Activated B cell treated with CpG ODN at 0.5 μM for 24 hours (primary cell): ENCODE results near the gene PTPRK. TPM values are rescaled to one million over a fixed set of nuclear protein-coding genes. Genes with fewer than 3 reads are reported as not detected.

Experiments
- ATAC-seq: fragments of 200-7000 bp; cut with Tn5 transposase; one replicate; pipeline ENCODE4 v1.10.0; 2021; ENCODE audit warnings: low read depth, mild to moderate bottlenecking, moderate library complexity
- CTCF ChIA-PET: fragments of 350-600 bp; sonication (Branson Sonifier 250); formaldehyde crosslinking; loops from one replicate; lab custom pipeline; 2021; ENCODE audit warnings: antibody characterized with exemption; lab: Charles Lee
- POLR2A ChIA-PET: fragments of 350-600 bp; sonication (Branson Sonifier 250); formaldehyde crosslinking; loops from one replicate; lab custom pipeline; 2021; ENCODE audit warnings: antibody characterized with exemption; lab: Charles Lee
- DNase-seq: peaks from one replicate; pipeline ENCODE4 v3.0.0; 2022
- H3K27ac Mint-ChIP-seq: one replicate; pipeline ENCODE4 v1.8.0; 2020; ENCODE audit warnings: mixed read lengths
- H3K27me3 Mint-ChIP-seq: one replicate; pipeline ENCODE4 v1.8.0; 2021; ENCODE audit warnings: mixed read lengths
- H3K36me3 Mint-ChIP-seq: one replicate; pipeline ENCODE4 v1.8.0; 2021; ENCODE audit warnings: low read depth, mixed read lengths
- H3K4me1 Mint-ChIP-seq: one replicate; pipeline ENCODE4 v1.8.0; 2021; ENCODE audit warnings: mixed read lengths
- H3K4me3 Mint-ChIP-seq: one replicate; pipeline ENCODE4 v1.8.0; 2020; ENCODE audit warnings: mild to moderate bottlenecking, mixed read lengths
- H3K9me3 Mint-ChIP-seq: one replicate; pipeline ENCODE4 v1.8.0; 2020; ENCODE audit warnings: mixed read lengths
- CTCF ChIP-seq: fragments of 200-600 bp; IDR thresholded peaks from one replicate; pipeline ENCODE4 v1.8.0; 2022; ENCODE audit warnings: antibody characterized with exemption, mild to moderate bottlenecking
- intact Hi-C: fragments of 100-400 bp; cut with micrococcal nuclease; formaldehyde crosslinking; loops from one replicate; pipeline ENCODE4 v1.15.1; 2024
- total RNA-seq: library from RNA; stranded (reverse); gene quantifications from 2 replicates; pipeline ENCODE4 v1.2.3, GENCODE V29; 2022

The PTPRK gene
- total RNA-seq, 1 donor from 2014 or later: 14.2 TPM

DNA sequence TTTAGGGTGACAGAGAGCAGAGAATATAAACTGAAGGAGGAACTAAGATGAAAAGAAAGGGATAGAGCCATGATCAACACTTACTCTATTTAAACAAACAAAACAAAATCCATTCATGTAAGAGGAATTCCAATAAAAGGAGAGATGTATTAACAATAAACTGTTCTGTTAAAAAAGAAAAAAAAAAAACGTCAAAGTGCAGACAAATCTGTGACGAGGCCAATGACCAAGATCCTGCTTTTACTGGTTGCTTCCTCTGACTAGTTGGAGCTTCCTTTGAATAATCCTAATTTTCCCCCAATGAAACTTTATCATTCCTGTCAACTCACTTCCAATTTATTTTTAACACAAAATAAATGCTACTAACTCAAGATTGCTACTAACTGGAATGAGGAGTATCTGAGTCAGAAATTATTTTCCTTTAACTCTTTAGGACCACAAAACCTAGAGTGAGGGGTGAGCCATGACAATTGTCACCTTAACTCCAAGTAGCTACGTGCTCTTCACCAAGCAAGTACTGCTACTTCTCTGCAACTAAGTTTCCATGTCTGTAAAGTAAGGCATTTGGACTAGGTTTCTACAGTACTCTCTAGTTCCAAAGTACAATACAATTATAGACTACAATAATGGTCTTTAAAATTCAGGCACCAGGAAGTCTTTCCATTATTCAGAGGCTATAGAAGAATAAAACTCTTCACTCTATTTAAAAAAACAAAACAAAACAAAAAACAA, 152.0 kb downstream of the PTPRK start:
- Mint-ChIP-seq H3K4me1 (no peaks in the 10 kb centered on the region), H3K27ac (no peak overlapping the region), H3K27me3 (no peaks in the 10 kb centered on the region), H3K9me3 (no peaks in the 10 kb centered on the region), H3K36me3 (no peaks in the 10 kb centered on the region), H3K4me3 (no peak overlapping the region)
- ATAC-seq: no peak
- no peak for TF ChIP-seq CTCF
- POLR2A ChIA-PET: no interaction called here
- intact Hi-C loops: no loop called here
- no peak for DNase-seq
- CTCF ChIA-PET: no interaction called here

GRCh38 chr6:128367437-128367836, 153.0 kb downstream of the PTPRK start:
- no peaks in the 10 kb centered on the region for H3K36me3 Mint-ChIP-seq
- H3K9me3 Mint-ChIP-seq: no peaks in the 10 kb centered on the region
- no peak overlapping the region for H3K27ac Mint-ChIP-seq
- no peaks in the 10 kb centered on the region for H3K27me3 Mint-ChIP-seq
- POLR2A ChIA-PET: no interaction called here
- CTCF ChIA-PET: no interaction called here
- no peak overlapping the region for H3K4me3 Mint-ChIP-seq
- TF ChIP-seq CTCF: no peak
- DNase-seq (no peak), ATAC-seq (no peak)
- H3K4me1 Mint-ChIP-seq: no peaks in the 10 kb centered on the region
- intact Hi-C loops: no loop called here

GRCh38 chr6:128365520-128366160, 154.8 kb downstream of the PTPRK start:
- no peak for DNase-seq
- no peak for ATAC-seq
- H3K27ac Mint-ChIP-seq: no peak overlapping the region
- no peaks in the 10 kb centered on the region for H3K9me3 Mint-ChIP-seq
- TF ChIP-seq CTCF: no peak
- intact Hi-C loops: no loop called here
- ChIA-PET POLR2A (no interaction called here), CTCF (no interaction called here)
- H3K27me3 Mint-ChIP-seq: no peaks in the 10 kb centered on the region
- H3K36me3 Mint-ChIP-seq: no peaks in the 10 kb centered on the region
- H3K4me3 Mint-ChIP-seq: no peak overlapping the region
- no peaks in the 10 kb centered on the region for H3K4me1 Mint-ChIP-seq

GRCh38 chr6:128364766-128365519, 155.5 kb downstream of the PTPRK start:
- no peak for ATAC-seq
- CTCF ChIA-PET: no interaction called here

More at GRCh38 chr6:128364766-128365519, 155.5 kb downstream of the PTPRK start:
- H3K4me3 Mint-ChIP-seq: no peak overlapping the region
- H3K9me3 Mint-ChIP-seq: no peaks in the 10 kb centered on the region
- intact Hi-C loops: no loop called here
- no peak overlapping the region for H3K27ac Mint-ChIP-seq
- no peaks in the 10 kb centered on the region for H3K36me3 Mint-ChIP-seq
- H3K27me3 Mint-ChIP-seq: no peaks in the 10 kb centered on the region
- no peak for DNase-seq
- no peaks in the 10 kb centered on the region for H3K4me1 Mint-ChIP-seq
- TF ChIP-seq CTCF: no peak
- POLR2A ChIA-PET: no interaction called here
